ENCODE measurements around the gene ANXA8L1.
"Not testable (repeated sequence)": the region's sequence is repeated elsewhere in the genome, so short reads cannot be mapped to it uniquely, and the experiment has no call there.

- not testable (repeated sequence) for TF ChIP-seq SOX6 (IDR thresholded peaks at IDR 0.05); PTBP1 (IDR thresholded peaks at IDR 0.05; ENCODE audit: low read depth, low read length); POLR2A (conservative IDR thresholded peaks at IDR 0.05); NFRKB (IDR thresholded peaks at IDR 0.05; ENCODE audit: low read depth); MAZ (CRISPR knock-in tag; conservative IDR thresholded peaks at IDR 0.05 in 1 of 2, IDR thresholded peaks at IDR 0.05 in 1 of 2); NFATC3 (IDR thresholded peaks at IDR 0.05)
These were observed 65.4 kb downstream of the ANXA8L1 start for GRCh38 chr10:46440942-46441341.

Measured in K562 (cell line).